IMR-90 (cell line): ENCODE data around the gene RPS6KA2. TPM values are rescaled to one million over a fixed set of nuclear protein-coding genes. Genes with fewer than 3 reads are reported as not detected.

ENCODE experiments used
- ATAC-seq: fragments of 200-7000 bp; cut with Tn5 transposase; 2 replicates; pipeline ENCODE4 v1.9.1; 2020; ENCODE audit warnings: low read depth, mild to moderate bottlenecking, moderate library complexity
- BruUV-seq: library from RNA; stranded (reverse); fragments of 400-500 nt; replicated peaks from 2 replicates; lab custom pipeline; 2021; lab: Mats Ljungman, UMichigan
- CTCF ChIA-PET: fragments of 300-600 bp; formaldehyde crosslinking; extraction: SDS; loops from one replicate; lab custom pipeline; 2021; ENCODE audit warnings: antibody characterized with exemption; lab: Yijun Ruan, JAX
- POLR2A ChIA-PET: fragments of 300-600 bp; sonication (Branson Sonifier 250); formaldehyde crosslinking; loops from one replicate; lab custom pipeline; 2022; ENCODE audit warnings: antibody characterized with exemption; ENCODE audit not compliant: unreplicated experiment; lab: Charles Lee
- DNase-seq: peaks from one replicate; pipeline ENCODE4 v3.0.0; 2013
- H2AFZ ChIP-seq: replicated peaks from 2 replicates; pipeline ENCODE3; 2013; ENCODE audit warnings: low read length, mild to moderate bottlenecking; ENCODE audit not compliant: poor library complexity
- H2AK5ac ChIP-seq: 2 replicates; pipeline ENCODE4 v1.6.1; 2013; ENCODE audit warnings: low read depth, low read length, inconsistent platforms
- H2AK9ac ChIP-seq: replicated peaks from 2 replicates; pipeline ENCODE3; 2013; ENCODE audit warnings: mild to moderate bottlenecking, low read depth, low read length, moderate library complexity; ENCODE audit not compliant: poor library complexity
- H2BK120ac ChIP-seq: 2 replicates; pipeline ENCODE4 v1.6.1; 2013; ENCODE audit warnings: low read depth, low read length, inconsistent platforms
- H2BK15ac ChIP-seq: 3 replicates; pipeline ENCODE4 v1.6.1; 2013; ENCODE audit warnings: low read depth, low read length, inconsistent platforms
- H2BK20ac ChIP-seq: 2 replicates; pipeline ENCODE4 v1.6.1; 2013; ENCODE audit warnings: low read depth, mild to moderate bottlenecking, inconsistent platforms, low read length, moderate library complexity
- H2BK5ac ChIP-seq: 2 replicates; pipeline ENCODE4 v1.6.1; 2013; ENCODE audit warnings: mild to moderate bottlenecking, low read depth, low read length, inconsistent platforms; ENCODE audit not compliant: poor library complexity, severe bottlenecking
- H3K14ac ChIP-seq: replicated peaks from 2 replicates; pipeline ENCODE4 v1.6.1; 2013; ENCODE audit warnings: low read depth, low read length, inconsistent platforms
- H3K18ac ChIP-seq: 2 replicates; pipeline ENCODE4 v1.6.1; 2013; ENCODE audit warnings: low read depth, low read length, control low read depth
- H3K23ac ChIP-seq: 2 replicates; pipeline ENCODE4 v1.6.1; 2013; ENCODE audit warnings: low read depth, low read length, inconsistent platforms
- H3K27ac ChIP-seq: 2 replicates; pipeline ENCODE4 v1.5.1; 2013; ENCODE audit warnings: mild to moderate bottlenecking, control low read depth, low read length; ENCODE audit not compliant: insufficient read depth
- H3K27me3 ChIP-seq: 2 replicates; pipeline ENCODE4 v1.6.1; 2013; ENCODE audit warnings: low read length; ENCODE audit not compliant: control insufficient read depth, insufficient read depth
- H3K36me3 ChIP-seq: 2 replicates; pipeline ENCODE4 v1.6.1; 2013; ENCODE audit warnings: low read length, mixed read lengths; ENCODE audit not compliant: control insufficient read depth, insufficient read depth
- H3K4ac ChIP-seq: 2 replicates; pipeline ENCODE4 v1.6.1; 2013; ENCODE audit warnings: low read depth, low read length, inconsistent platforms
- H3K4me1 ChIP-seq: 2 replicates; pipeline ENCODE4 v1.6.1; 2013; ENCODE audit warnings: low read length, mixed read lengths; ENCODE audit not compliant: control insufficient read depth, insufficient read depth
- H3K4me2 ChIP-seq: 2 replicates; pipeline ENCODE4 v1.6.1; 2013; ENCODE audit warnings: low read depth, mild to moderate bottlenecking, control low read depth, low read length, moderate library complexity
- H3K4me3 ChIP-seq: 2 replicates; pipeline ENCODE4 v1.5.1; 2013; ENCODE audit warnings: low read depth, mild to moderate bottlenecking, control low read depth, low read length, moderate library complexity; ENCODE audit not compliant: insufficient read depth
- H3K56ac ChIP-seq: 2 replicates; pipeline ENCODE4 v1.6.1; 2013; ENCODE audit warnings: low read length, inconsistent platforms; ENCODE audit not compliant: insufficient read depth; ENCODE audit errors: extremely low read depth
- H3K79me1 ChIP-seq, 2 experiments: 2 replicates each; pipeline ENCODE4 v1.6.1; 2013; ENCODE audit warnings: low read length in 2 of 2, inconsistent platforms in 1 of 2, low read depth in 1 of 2
- H3K9ac ChIP-seq: 2 replicates; pipeline ENCODE4 v1.6.1; 2013; ENCODE audit warnings: low read depth, low read length, control low read depth
- H3K9me1 ChIP-seq: 2 replicates; pipeline ENCODE4 v1.6.1; 2013; ENCODE audit warnings: low read length, inconsistent platforms; ENCODE audit not compliant: insufficient read depth
- H3K9me3 ChIP-seq: 2 replicates; pipeline ENCODE4 v1.6.1; 2013; ENCODE audit warnings: low read length; ENCODE audit not compliant: control insufficient read depth, insufficient read depth
- H4K20me1 ChIP-seq: 2 replicates; pipeline ENCODE4 v1.6.1; 2013; ENCODE audit warnings: low read length, inconsistent platforms; ENCODE audit not compliant: insufficient read depth
- H4K5ac ChIP-seq: 2 replicates; pipeline ENCODE4 v1.6.1; 2013; ENCODE audit warnings: mild to moderate bottlenecking, low read depth, low read length, control low read depth
- H4K8ac ChIP-seq, 2 experiments: 2 replicates each; pipeline ENCODE4 v1.6.1; 2013; ENCODE audit warnings: low read depth in 2 of 2, low read length in 2 of 2, control low read depth in 1 of 2, inconsistent platforms in 1 of 2
- H4K91ac ChIP-seq: 2 replicates; pipeline ENCODE4 v1.6.1; 2013; ENCODE audit warnings: low read depth, low read length, inconsistent platforms; ENCODE audit not compliant: insufficient read depth
- MAZ ChIP-seq: IDR thresholded peaks from 2 replicates; pipeline ENCODE4 v1.6.1; 2012; ENCODE audit warnings: low read depth, mild to moderate bottlenecking, low read length, improper control_type of control experiment, moderate library complexity, borderline replicate concordance
- SMC3 ChIP-seq: fragments of 150-350 bp; IDR thresholded peaks from 2 replicates; pipeline ENCODE4 v1.6.1; 2016; ENCODE audit warnings: low read depth, mild to moderate bottlenecking, antibody characterized with exemption, low read length, moderate library complexity
- WGBS, 2 experiments: methylation state at CpG; one replicate each; pipeline versions ENCODE4 v1.1.5 to v1.1.7; 2013; ENCODE audit warnings: missing lambda C conversion rate in 2 of 2; ENCODE audit not compliant: insufficient read length in 1 of 2; ENCODE audit errors: extremely low coverage in 2 of 2; 5-methylcytosine and 5-hydroxymethylcytosine counted together
- dilution Hi-C: fragments of 300-500 bp; cut with HindIII; formaldehyde crosslinking; loops from one replicate; pipeline ENCODE4 v1.14.3; 2018; ENCODE audit warnings: low sequenced_read_pairs; ENCODE audit not compliant: unreplicated experiment
- in situ Hi-C: fragments of 300-500 bp; cut with MboI; formaldehyde crosslinking; loops from 3 replicates; pipeline ENCODE4 v1.14.3; 2019; ENCODE audit warnings: low sequenced_read_pairs, inconsistent platforms, mixed read lengths
- intact Hi-C: fragments of 100-400 bp; cut with micrococcal nuclease; formaldehyde crosslinking; loops from 2 replicates; pipeline ENCODE4 v1.10.0; 2022
- polyA plus RNA-seq, 3 experiments: library from polyadenylated mRNA; depleted of rRNA; stranded (reverse); fragments of >200 nt; gene quantifications; 2 replicates each; pipeline ENCODE4 v1.2.3, GENCODE V29; 2012; ENCODE audit warnings: low replicate concordance in 1 of 3
- total RNA-seq: library from RNA; depleted of rRNA; stranded (reverse); fragments of >200 nt; gene quantifications from 2 replicates; pipeline ENCODE4 v1.2.3, GENCODE V29; 2012

Gene RPS6KA2
- total and polyA plus RNA-seq, 2 of the 4 experiments (the other 2 are of a cell fraction) = 26.9 to 31.3 TPM

- no peak for TF ChIP-seq MAZ
- TF ChIP-seq SMC3 = no peak
- Histone ChIP-seq H3K14ac (no peak overlapping the region), H3K27me3 (no peaks in the 10 kb centered on the region), H3K9me3 (no peaks in the 10 kb centered on the region), H4K20me1 (no peaks in the 10 kb centered on the region; the same call in 1 of the 2 replicates), H2AK9ac (no peak overlapping the region), H2BK120ac (no peak overlapping the region), H3K56ac (no peak overlapping the region), H2BK15ac (no peak overlapping the region), H2BK5ac (no peak overlapping the region), H3K18ac (no peak overlapping the region), H2AK5ac (no peak overlapping the region), H3K9me1 (peaks cover 6% of the 10 kb centered on the region; the same call in 1 of the 2 replicates), H4K8ac (no peak overlapping the region), H3K36me3 (peaks cover 77% of the 10 kb centered on the region), H3K4me2 (no peak overlapping the region), H3K9ac (no peak overlapping the region), H3K27ac (no peak overlapping the region), H3K79me1 (no peaks in the 10 kb centered on the region), H3K23ac (no peak overlapping the region), H4K5ac (no peak overlapping the region), H4K91ac (no peak overlapping the region), H3K4me3 (no peak overlapping the region), H2BK20ac (no peak overlapping the region), H3K4me1 (no peaks in the 10 kb centered on the region; the same call in 1 of the 2 replicates), H2AFZ (no peak overlapping the region), H3K4ac (no peak overlapping the region)
- ChIA-PET POLR2A (no interaction called here), CTCF (no interaction called here)
- BruUV-seq = no TSS peak
- in situ Hi-C loops = no loop called here
- intact Hi-C loops = no loop called here
- dilution Hi-C loops = no loop called here
- 86% methylated on average over 6 of the region's 20 CpGs; no CpG with 5 or more reads in 1 of the 2 experiments for WGBS, 2 experiments
- DNase-seq = no peak
- no peak for ATAC-seq
Measured at GRCh38 chr6:166495487-166496314, 131.3 kb downstream of the RPS6KA2 start.
